ENCODE results near the gene EHD1. TPM values are rescaled to one million over a fixed set of nuclear protein-coding genes. Genes with fewer than 3 reads are reported as not detected.

Gene EHD1
- total RNA-seq, 4 donors from 2014 or later, result 67.9 to 202 (median 116) TPM

- TF ChIP-seq POLR2AphosphoS5 (IDR thresholded peaks at IDR 0.05), result no peak
- TF ChIP-seq POLR2A (IDR thresholded peaks at IDR 0.05), result no peak
- no peak for TF ChIP-seq CTCF (IDR thresholded peaks at IDR 0.05)
- no peak for TF ChIP-seq EP300 (IDR thresholded peaks at IDR 0.05; ENCODE audit: low read depth)
- no peaks in the 10 kb centered on the region for H3K9me3 ChIP-seq
- H3K27me3 ChIP-seq, result no peaks in the 10 kb centered on the region
- DNase-seq, result no peak
- H3K4me3 ChIP-seq, result no peak overlapping the region
- WGBS, 2 donors (ENCODE audit: low coverage in 1 of 2), result 81% methylated on average over 25 of the region's 29 CpGs; no CpG with 5 or more reads in 1 of the 2 donors
- H3K4me1 ChIP-seq, result no peaks in the 10 kb centered on the region
- intact Hi-C loops (cut with DNase I; ENCODE audit: low total_unique reads), result no loop called here
- H3K27ac ChIP-seq, result no peak overlapping the region
- in situ Hi-C loops (cut with MboI; ENCODE audit: low pct_ligation_motif_present in 1 of 4, low pct_unique_long_range_greater_than_20kb in 1 of 4, low sequenced_read_pairs in 3 of 4), result no loop called here
- H3K36me3 ChIP-seq, result no peaks in the 10 kb centered on the region
These were observed 43.5 kb downstream of the EHD1 start for GRCh38 chr11:64834723-64835615.

- WGBS, 2 donors (ENCODE audit: low coverage in 1 of 2), result 95 to 100% methylated on average over 1 to 25 of the region's 25 CpGs
- in situ Hi-C loops (cut with MboI; ENCODE audit: low pct_ligation_motif_present in 1 of 4, low pct_unique_long_range_greater_than_20kb in 1 of 4, low sequenced_read_pairs in 3 of 4) (no loop called here), intact Hi-C loops (cut with DNase I; ENCODE audit: low total_unique reads) (no loop called here)
- no peaks in the 10 kb centered on the region for H3K27me3 ChIP-seq
- TF ChIP-seq POLR2AphosphoS5 (IDR thresholded peaks at IDR 0.05) (no peak), POLR2A (IDR thresholded peaks at IDR 0.05) (no peak), CTCF (IDR thresholded peaks at IDR 0.05) (no peak), EP300 (IDR thresholded peaks at IDR 0.05; ENCODE audit: low read depth) (no peak)
- no peaks in the 10 kb centered on the region for H3K4me1 ChIP-seq
- H3K9me3 ChIP-seq, result no peaks in the 10 kb centered on the region
- H3K27ac ChIP-seq, result no peak overlapping the region
- H3K36me3 ChIP-seq, result peaks cover 0 to 5% (median 0%) of the 10 kb centered on the region in 4 donors
- H3K4me3 ChIP-seq, result no peak overlapping the region
- DNase-seq, result no peak
These were observed 44.2 kb downstream of the EHD1 start for GRCh38 chr11:64834031-64834722.

- Histone ChIP-seq H3K4me1 (no peaks in the 10 kb centered on the region), H3K27ac (no peak overlapping the region), H3K36me3 (peaks cover 0 to 7% (median 0%) of the 10 kb centered on the region in 4 donors), H3K4me3 (no peak overlapping the region), H3K9me3 (no peaks in the 10 kb centered on the region), H3K27me3 (no peaks in the 10 kb centered on the region)
- 88% methylated on average over 10 of the region's 10 CpGs; no CpG with 5 or more reads in 1 of the 2 donors for WGBS, 2 donors (ENCODE audit: low coverage in 1 of 2)
- in situ Hi-C loops (cut with MboI; ENCODE audit: low pct_ligation_motif_present in 1 of 4, low pct_unique_long_range_greater_than_20kb in 1 of 4, low sequenced_read_pairs in 3 of 4) (no loop called here), intact Hi-C loops (cut with DNase I; ENCODE audit: low total_unique reads) (no loop called here)
- DNase-seq, result no peak
- TF ChIP-seq EP300 (IDR thresholded peaks at IDR 0.05; ENCODE audit: low read depth) (no peak), POLR2A (IDR thresholded peaks at IDR 0.05) (no peak), CTCF (IDR thresholded peaks at IDR 0.05) (no peak), POLR2AphosphoS5 (IDR thresholded peaks at IDR 0.05) (no peak)
These were observed 44.9 kb downstream of the EHD1 start for GRCh38 chr11:64833509-64833908.

- Histone ChIP-seq H3K27ac (no peak overlapping the region), H3K4me1 (no peaks in the 10 kb centered on the region), H3K9me3 (no peaks in the 10 kb centered on the region), H3K4me3 (no peak overlapping the region), H3K27me3 (no peaks in the 10 kb centered on the region), H3K36me3 (peaks cover 0 to 7% (median 0%) of the 10 kb centered on the region in 4 donors)
- no peak for DNase-seq
- intact Hi-C loops (cut with DNase I; ENCODE audit: low total_unique reads), result no loop called here
- TF ChIP-seq CTCF (IDR thresholded peaks at IDR 0.05) (no peak), EP300 (IDR thresholded peaks at IDR 0.05; ENCODE audit: low read depth) (no peak), POLR2AphosphoS5 (IDR thresholded peaks at IDR 0.05) (no peak), POLR2A (IDR thresholded peaks at IDR 0.05) (no peak)
- in situ Hi-C loops (cut with MboI; ENCODE audit: low pct_ligation_motif_present in 1 of 4, low pct_unique_long_range_greater_than_20kb in 1 of 4, low sequenced_read_pairs in 3 of 4), result no loop called here
- WGBS, 2 donors (ENCODE audit: low coverage in 1 of 2), result 100% methylated on average over 3 of the region's 12 CpGs; no CpG with 5 or more reads in 1 of the 2 donors
These were observed 45.3 kb downstream of the EHD1 start for GRCh38 chr11:64833198-64833502.
